HCT116 (cell line): Measurements from ENCODE around the gene F10. TPM values are rescaled to one million over a fixed set of nuclear protein-coding genes. Genes with fewer than 3 reads are reported as not detected.

Experiments
- ATAC-seq: fragments of 200-7000 bp; cut with Tn5 transposase; 2 replicates; pipeline ENCODE4 v1.9.1; 2020; ENCODE audit warnings: mild to moderate bottlenecking, moderate library complexity
- BruUV-seq: library from RNA; stranded (reverse); fragments of 400-500 nt; replicated peaks from 2 replicates; lab custom pipeline; 2021; lab: Mats Ljungman, UMichigan
- CTCF ChIA-PET: fragments of 300-600 bp; sonication (Branson Sonifier 250); formaldehyde crosslinking; loops from one replicate; lab custom pipeline; 2021; ENCODE audit warnings: antibody characterized with exemption; lab: Charles Lee
- POLR2A ChIA-PET: fragments of 300-600, 350-600 bp; sonication (Branson Sonifier 250); formaldehyde crosslinking; loops from one replicate; lab custom pipeline; 2021; ENCODE audit warnings: antibody characterized with exemption; lab: Charles Lee
- RAD21 ChIA-PET, 2 experiments: fragments of 300-600 bp; sonication (Branson Sonifier 250); formaldehyde crosslinking; loops; one replicate each; lab custom pipeline; 2023; ENCODE audit warnings: low total read pairs in 2 of 2; ENCODE audit not compliant: uncharacterized antibody in 2 of 2, unreplicated experiment in 2 of 2, low non-redundant PET in 1 of 2; lab: Charles Lee
- DNase-seq: peaks from one replicate; pipeline ENCODE4 v3.0.0-alpha.2; 2010; ENCODE audit warnings: low read depth, low spot score
- H2AFZ ChIP-seq: fragments of 200-600 bp; shearing (Covaris generic), sonication (generic); 2 replicates; pipeline ENCODE4 v1.6.1; 2017; ENCODE audit warnings: low read depth, mixed run types, mixed read lengths, antibody characterized with exemption, low read length; ENCODE audit not compliant: poor library complexity, severe bottlenecking
- H3K27ac ChIP-seq: 2 replicates; pipeline ENCODE4 v1.5.1; 2012; ENCODE audit warnings: low read depth, low read length
- H3K27me3 ChIP-seq: fragments of 200-600 bp; sonication (generic); 2 replicates; pipeline ENCODE4 v1.6.1; 2016; ENCODE audit warnings: mixed run types, low read length, mixed read lengths; ENCODE audit not compliant: insufficient read depth
- H3K36me3 ChIP-seq, 2 experiments: fragments of 200-500 bp in 1 of 2; fragments of 200-600 bp in 1 of 2; sonication (Bioruptor generic) in 1 of 2; sonication (generic) in 1 of 2; 2 replicates each; pipeline versions ENCODE4 v1.5.1 to v1.6.1; 2014 to 2016; ENCODE audit warnings: low read length in 2 of 2, inconsistent platforms in 1 of 2, mixed read lengths in 1 of 2, mixed run types in 1 of 2; ENCODE audit not compliant: insufficient read depth in 2 of 2, control insufficient read depth in 1 of 2
- H3K4me1 ChIP-seq, 2 experiments: fragments of 200-600 bp in 1 of 2; sonication (generic) in 1 of 2; 2 replicates each; pipeline versions ENCODE4 v1.5.1 to v1.6.1; 2012 to 2017; ENCODE audit warnings: low read length in 2 of 2, inconsistent platforms in 1 of 2, mild to moderate bottlenecking in 1 of 2, mixed read lengths in 1 of 2, mixed run types in 1 of 2, moderate library complexity in 1 of 2; ENCODE audit not compliant: insufficient read depth in 2 of 2, control insufficient read depth in 1 of 2
- H3K4me2 ChIP-seq: fragments of 200-600 bp; sonication (generic); 2 replicates; pipeline ENCODE4 v1.6.1; 2017; ENCODE audit warnings: mixed run types, low read length, mixed read lengths
- H3K4me3 ChIP-seq, 2 experiments: fragments of 200-600 bp in 1 of 2; sonication (generic) in 1 of 2; replicated peaks in 1 of 2; 2 replicates each; pipeline ENCODE4 v1.5.1; 2011 to 2016; ENCODE audit warnings: low read length in 2 of 2, control low read depth in 1 of 2, low read depth in 1 of 2, mild to moderate bottlenecking in 1 of 2, mixed read lengths in 1 of 2, mixed run types in 1 of 2
- H3K79me2 ChIP-seq: fragments of 200-600 bp; sonication (generic); 2 replicates; pipeline ENCODE4 v1.6.1; 2017; ENCODE audit warnings: mild to moderate bottlenecking, mixed run types, low read length, moderate library complexity, mixed read lengths; ENCODE audit not compliant: insufficient read depth
- H3K9ac ChIP-seq: fragments of 200-600 bp; sonication (generic); 2 replicates; pipeline ENCODE4 v1.6.1; 2016; ENCODE audit warnings: low read length, mixed read lengths
- H3K9me2 ChIP-seq: fragments of 200-600 bp; sonication (generic), shearing (Covaris generic); 2 replicates; pipeline ENCODE4 v1.6.1; 2017; ENCODE audit warnings: mixed run types, mild to moderate bottlenecking, moderate library complexity; ENCODE audit not compliant: insufficient read depth
- H3K9me3 ChIP-seq, 2 experiments: fragments of 200-500 bp in 1 of 2; fragments of 200-600 bp in 1 of 2; sonication (Bioruptor generic) in 1 of 2; sonication (generic) in 1 of 2; 2 replicates each; pipeline ENCODE4 v1.6.1; 2014 to 2017; ENCODE audit warnings: low read length in 2 of 2, mixed read lengths in 2 of 2, inconsistent platforms in 1 of 2, low read depth in 1 of 2, mild to moderate bottlenecking in 1 of 2, mixed run types in 1 of 2, moderate library complexity in 1 of 2; ENCODE audit not compliant: control insufficient read depth in 1 of 2, insufficient read depth in 1 of 2
- H4K20me1 ChIP-seq: fragments of 200-600 bp; sonication (generic), shearing (Covaris generic); 2 replicates; pipeline ENCODE4 v1.6.1; 2017; ENCODE audit warnings: mixed run types, mild to moderate bottlenecking, moderate library complexity; ENCODE audit not compliant: insufficient read depth
- CTCF ChIP-seq, 3 experiments: fragments of 200-600 bp in 1 of 3; sonication (generic) in 1 of 3; IDR thresholded peaks in 2 of 3; conservative IDR thresholded peaks in 1 of 3; 2 replicates each; pipeline ENCODE4 v1.5.1; 2012 to 2017; ENCODE audit warnings: low read depth in 2 of 3, low read length in 2 of 3, antibody characterized with exemption in 1 of 3, borderline replicate concordance in 1 of 3, control low read depth in 1 of 3, mild to moderate bottlenecking in 1 of 3, mixed read lengths in 1 of 3, mixed run types in 1 of 3, moderate library complexity in 1 of 3; ENCODE audit not compliant: insufficient read depth in 1 of 3
- JUND ChIP-seq: IDR thresholded peaks from 2 replicates; pipeline ENCODE4 v1.6.1; 2012
- POLR2AphosphoS5 ChIP-seq: IDR thresholded peaks from 2 replicates; pipeline ENCODE4 v1.6.1; 2011; ENCODE audit warnings: mild to moderate bottlenecking, low read depth, low read length, moderate library complexity
- RAD21 ChIP-seq: IDR thresholded peaks from 2 replicates; pipeline ENCODE4 v1.6.1; 2012; ENCODE audit warnings: low read depth, mild to moderate bottlenecking
- TCF7L2 ChIP-seq: IDR thresholded peaks from 2 replicates; pipeline ENCODE4 v1.7.0; 2011; ENCODE audit warnings: borderline replicate concordance, inconsistent platforms; ENCODE audit not compliant: insufficient read depth, insufficient read length; ENCODE audit errors: extremely low read depth
- YY1 ChIP-seq: IDR thresholded peaks from 2 replicates; pipeline ENCODE4 v1.6.1; 2011; ENCODE audit warnings: low read length, low read depth, moderate library complexity, mild to moderate bottlenecking; ENCODE audit not compliant: insufficient replicate concordance; ENCODE audit errors: extremely low read depth
- intact Hi-C: fragments of 100-400 bp; cut with micrococcal nuclease; formaldehyde crosslinking; loops from 2 replicates; pipeline ENCODE4 v1.10.0; 2022
- total RNA-seq: library from RNA; stranded (reverse); gene quantifications from one replicate; pipeline ENCODE4 v1.2.1, GENCODE V29; 2021; ENCODE audit not compliant: unreplicated experiment

Gene F10
- total RNA-seq, 1 experiment from 2014 or later: 4.0 TPM

- RAD21 ChIA-PET: no interaction called here
- Histone ChIP-seq H2AFZ (no peak overlapping the region), H3K4me1 (no peaks in the 10 kb centered on the region), H3K9me3 (no peaks in the 10 kb centered on the region), H3K9me2 (no peaks in the 10 kb centered on the region), H3K79me2 (no peaks in the 10 kb centered on the region), H4K20me1 (no peaks in the 10 kb centered on the region), H3K27ac (no peak overlapping the region), H3K4me2 (no peak overlapping the region), H3K4me3 (no peak overlapping the region), H3K36me3 (peaks cover 3 to 16% of the 10 kb centered on the region in 2 experiments; a peak in 2 of 4 replicates), H3K27me3 (no peaks in the 10 kb centered on the region), H3K9ac (no peak overlapping the region)
- ATAC-seq (no peak), DNase-seq (no peak)
- BruUV-seq: no TSS peak
- POLR2A ChIA-PET: no interaction called here
- intact Hi-C loops: no loop called here
- CTCF ChIA-PET: no interaction called here
- TF ChIP-seq CTCF (IDR thresholded peaks at IDR 0.05 in 2 of 3, conservative IDR thresholded peaks at IDR 0.05 in 1 of 3; ENCODE audit: borderline replicate concordance in 1 of 3, insufficient read depth in 1 of 3, low read depth in 2 of 3, low read length in 2 of 3): no peak
- TF ChIP-seq TCF7L2: no peak
- no peak for TF ChIP-seq YY1
- no peak for TF ChIP-seq RAD21
- no peak for TF ChIP-seq JUND
- no peak for TF ChIP-seq POLR2AphosphoS5
Measured at GRCh38 chr13:113170511-113170910, 47.9 kb downstream of the F10 start.
